HepG2 (cell line): Measurements from ENCODE around the gene BID. TPM values are rescaled to one million over a fixed set of nuclear protein-coding genes. Genes with fewer than 3 reads are reported as not detected.

ENCODE experiments used
- ATAC-seq: fragments of 200-7000 bp; cut with Tn5 transposase; 3 replicates; pipeline ENCODE4 v1.9.1; 2020; ENCODE audit warnings: mild to moderate bottlenecking, moderate library complexity
- BruUV-seq: library from RNA; stranded (reverse); fragments of 400-500 nt; replicated peaks from 2 replicates; lab custom pipeline; 2021; lab: Mats Ljungman, UMichigan
- CTCF ChIA-PET: fragments of 300-600 bp; formaldehyde crosslinking; extraction: SDS; loops from one replicate; lab custom pipeline; 2021; ENCODE audit warnings: low total read pairs, inconsistent platforms, low intra/inter-chr PET ratio; lab: Yijun Ruan, JAX
- POLR2A ChIA-PET: fragments of 350-600 bp; sonication (Branson Sonifier 250); formaldehyde crosslinking; loops from one replicate; lab custom pipeline; 2020; ENCODE audit warnings: antibody characterized with exemption, inconsistent platforms; lab: Yijun Ruan, JAX
- DNase-seq: peaks from one replicate; pipeline ENCODE4 v3.0.0-alpha.2; 2015; ENCODE audit warnings: low spot score
- FAIRE-seq: peaks from 3 replicates; lab custom pipeline; 2011; peaks lifted over from hg19 to GRCh38; lab: Jason Lieb, UNC
- H2AFZ ChIP-seq: one replicate; pipeline ENCODE4 v1.6.1; 2011; ENCODE audit warnings: low read length, inconsistent platforms
- H3K27ac ChIP-seq: fragments of 300-600 bp; 3 replicates; pipeline ENCODE4 v1.8.0; 2011; ENCODE audit warnings: mixed run types, mild to moderate bottlenecking, mixed read lengths, low read length, inconsistent platforms; ENCODE audit not compliant: insufficient read depth; ENCODE audit errors: extremely low read length
- H3K27me3 ChIP-seq, 2 experiments: fragments of 200-600 bp in 1 of 2; 2 replicates in 1 of 2; 3 replicates in 1 of 2; pipeline versions ENCODE4 v1.6.0 to v1.8.0; 2011; ENCODE audit warnings: low read length in 2 of 2, mild to moderate bottlenecking in 2 of 2, moderate library complexity in 2 of 2, inconsistent platforms in 1 of 2; ENCODE audit not compliant: insufficient read depth in 2 of 2, control insufficient read depth in 1 of 2
- H3K36me3 ChIP-seq, 2 experiments: fragments of 200-600 bp in 1 of 2; replicated peaks in 1 of 2; 2 replicates in 1 of 2; 3 replicates in 1 of 2; pipeline versions ENCODE4 v1.5.1 to v1.8.0; 2011; ENCODE audit warnings: low read length in 2 of 2, inconsistent platforms in 1 of 2; ENCODE audit not compliant: insufficient read depth in 2 of 2, control insufficient read depth in 1 of 2
- H3K4me1 ChIP-seq: 2 replicates; pipeline ENCODE4 v1.5.1; 2012; ENCODE audit warnings: low read length, inconsistent platforms; ENCODE audit not compliant: insufficient read depth
- H3K4me2 ChIP-seq: 2 replicates; pipeline ENCODE4 v1.6.0; 2011; ENCODE audit warnings: low read depth, low read length, inconsistent platforms
- H3K4me3 ChIP-seq, 3 experiments: fragments of 200-600 bp in 1 of 3; sonication (generic), shearing (Covaris generic) in 1 of 3; replicated peaks in 1 of 3; 2 replicates each; pipeline ENCODE4 v1.5.1; 2011 to 2016; ENCODE audit warnings: low read length in 3 of 3, inconsistent platforms in 2 of 3, low read depth in 2 of 3, mild to moderate bottlenecking in 2 of 3, control low read depth in 1 of 3, mixed read lengths in 1 of 3; ENCODE audit not compliant: insufficient read depth in 1 of 3
- H3K79me2 ChIP-seq: one replicate; pipeline ENCODE4 v1.6.1; 2011; ENCODE audit warnings: low read length, inconsistent platforms; ENCODE audit not compliant: insufficient read depth
- H3K9ac ChIP-seq: 2 replicates; pipeline ENCODE4 v1.6.0; 2011; ENCODE audit warnings: mild to moderate bottlenecking, low read depth, low read length, inconsistent platforms; ENCODE audit not compliant: insufficient read depth
- H3K9me3 ChIP-seq: 2 replicates; pipeline ENCODE4 v1.5.1; 2012; ENCODE audit warnings: mild to moderate bottlenecking, low read length
- H4K20me1 ChIP-seq: 2 replicates; pipeline ENCODE4 v1.6.0; 2011; ENCODE audit warnings: inconsistent platforms, mild to moderate bottlenecking, low read length, moderate library complexity; ENCODE audit not compliant: insufficient read depth
- ARNT2 ChIP-seq: sonication (generic); formaldehyde crosslinking; IDR thresholded peaks from 2 replicates; pipeline ENCODE4 v1.8.0; 2022; ENCODE audit warnings: mild to moderate bottlenecking, low read depth, missing genetic modification reagents, moderate library complexity
- ATF3 ChIP-seq: sonication (generic); formaldehyde crosslinking; IDR thresholded peaks from 2 replicates; pipeline ENCODE4 v1.4.0; 2020; ENCODE audit warnings: missing genetic modification reagents
- FIP1L1 ChIP-seq: fragments of 200-400 bp; formaldehyde crosslinking; IDR thresholded peaks from 2 replicates; pipeline ENCODE4 v1.6.1; 2018; ENCODE audit warnings: low read depth, mild to moderate bottlenecking, low read length, moderate library complexity, borderline replicate concordance; ENCODE audit not compliant: insufficient read depth
- GATA4 ChIP-seq: sonication (generic); IDR thresholded peaks from 2 replicates; pipeline ENCODE4 v1.6.1; 2016; ENCODE audit warnings: antibody characterized with exemption, low read depth, borderline replicate concordance
- SNAPC5 ChIP-seq: sonication (generic); formaldehyde crosslinking; IDR thresholded peaks from 2 replicates; pipeline ENCODE4 v1.8.1; 2023; ENCODE audit warnings: mild to moderate bottlenecking, missing genetic modification reagents, borderline replicate concordance
- TAF1 ChIP-seq: sonication (generic); formaldehyde crosslinking; IDR thresholded peaks from 2 replicates; pipeline ENCODE4 v1.4.0; 2020; ENCODE audit warnings: missing genetic modification reagents
- TP53 ChIP-seq: sonication (generic); formaldehyde crosslinking; conservative IDR thresholded peaks from 2 replicates; pipeline ENCODE4 v1.4.0; 2020; ENCODE audit warnings: missing genetic modification reagents
- ZBTB44 ChIP-seq: sonication (generic); formaldehyde crosslinking; IDR thresholded peaks from 2 replicates; pipeline ENCODE4 v1.4.0; 2020; ENCODE audit warnings: missing genetic modification reagents
- ZMAT3 ChIP-seq: sonication (generic); formaldehyde crosslinking; conservative IDR thresholded peaks from 2 replicates; pipeline ENCODE4 v1.7.0; 2021; ENCODE audit warnings: missing genetic modification reagents
- ZNF367 ChIP-seq: sonication (generic); formaldehyde crosslinking; IDR thresholded peaks from 2 replicates; pipeline ENCODE4 v1.4.0; 2020; ENCODE audit warnings: missing genetic modification reagents, borderline replicate concordance
- ZNF563 ChIP-seq: sonication (generic); formaldehyde crosslinking; IDR thresholded peaks from 2 replicates; pipeline ENCODE4 v1.8.0; 2022; ENCODE audit warnings: mild to moderate bottlenecking, moderate library complexity, missing genetic modification reagents
- WGBS: methylation state at CpG from one replicate; pipeline ENCODE4 v1.1.6; 2017; ENCODE audit warnings: low lambda C conversion rate; 5-methylcytosine and 5-hydroxymethylcytosine counted together
- in situ Hi-C: cut with HindIII; loops from 2 replicates; pipeline ENCODE4 v1.10.0; 2017; ENCODE audit warnings: low pct_unique_long_range_greater_than_20kb; ENCODE audit not compliant: extremely low pct_ligation_motif_present
- intact Hi-C: fragments of 100-400 bp; cut with micrococcal nuclease; formaldehyde crosslinking; loops from one replicate; pipeline ENCODE4 v1.10.0; 2022; ENCODE audit not compliant: unreplicated experiment
- polyA plus RNA-seq, 8 experiments: library from polyadenylated mRNA; depleted of rRNA in 3 of 8; stranded (reverse) in 7 of 8; unstranded in 1 of 8; fragments of >200 nt; fragmentation: Illumina TruSeq in 4 of 8; extraction: Trizol in 4 of 8; gene quantifications; 2 replicates each; pipeline versions ENCODE4 v1.2.1 to v1.2.3, GENCODE V29; 2011 to 2016; ENCODE audit warnings: low read depth in 4 of 8, missing spikeins in 1 of 8, mixed read lengths in 1 of 8; ENCODE audit not compliant: insufficient read depth in 1 of 8
- total RNA-seq, 5 experiments: library from RNA; depleted of rRNA; stranded (reverse); fragments of >200 nt; fragmentation: Illumina TruSeq; extraction: Trizol; gene quantifications; 2 replicates each; pipeline ENCODE4 v1.2.3, GENCODE V29; 2016; ENCODE audit warnings: low read depth in 1 of 5

The BID gene
- total and polyA plus RNA-seq, 2 of the 13 experiments (the other 11 are each of a cell fraction or from before 2014, with no cell fraction given): 35.3 to 51.7 TPM

DNA sequence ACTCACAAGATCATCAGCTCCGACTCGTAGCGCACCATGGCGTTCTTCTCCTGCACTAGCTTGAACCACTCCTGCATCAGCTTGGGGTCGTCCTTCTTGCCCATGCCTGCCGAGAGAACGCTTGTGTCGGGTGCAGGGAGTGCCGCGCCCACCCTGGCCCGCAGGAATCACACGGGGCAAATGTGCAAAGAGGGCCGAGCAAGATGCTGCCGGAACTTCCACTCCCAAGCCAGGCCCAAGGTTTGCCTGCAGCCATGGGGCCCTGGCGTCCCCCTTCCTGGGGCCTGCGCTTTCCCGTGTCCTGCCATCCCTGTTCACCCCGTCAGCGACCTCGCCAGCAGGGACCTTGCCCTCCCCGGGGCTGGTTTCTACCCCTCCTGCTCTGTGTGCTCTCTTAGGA, 16.9 kb upstream of the BID start:
- Histone ChIP-seq H3K9me3 (no peaks in the 10 kb centered on the region), H4K20me1 (no peaks in the 10 kb centered on the region), H3K4me1 (peaks cover 14% of the 10 kb centered on the region), H3K4me3 (no peak overlapping the region), H3K36me3 (peaks cover 4 to 6% of the 10 kb centered on the region in 2 experiments; a peak in 2 of 5 replicates), H3K9ac (no peak overlapping the region), H3K79me2 (no peaks in the 10 kb centered on the region), H3K4me2 (no peak overlapping the region), H3K27me3 (no peaks in the 10 kb centered on the region; a peak in 1 of 5 replicates), H2AFZ (no peak overlapping the region), H3K27ac (no peak overlapping the region)
- 90% methylated on average over 13 of the region's 21 CpGs for WGBS
- ChIA-PET POLR2A (no interaction called here), CTCF (no interaction called here)
- FAIRE-seq: no peak
- in situ Hi-C loops: no loop called here
- BruUV-seq: no TSS peak
- TF ChIP-seq ZMAT3 (CRISPR knock-in tag) (no peak), TAF1 (CRISPR knock-in tag) (no peak), ZNF367 (CRISPR knock-in tag) (no peak), TP53 (CRISPR knock-in tag) (no peak), ARNT2 (no peak), ZBTB44 (CRISPR knock-in tag) (no peak), ZNF563 (CRISPR knock-in tag) (no peak), SNAPC5 (CRISPR knock-in tag) (no peak), FIP1L1 (no peak), GATA4 (no peak), ATF3 (CRISPR knock-in tag) (no peak)
- intact Hi-C loops: no loop called here
- no peak for DNase-seq
- no peak for ATAC-seq
